Activated T-cell treated with anti-CD3 and anti-CD28 coated beads for 24 hours (primary cell): ENCODE measurements around the gene SMYD1.
"Not testable (repeated sequence)": the region's sequence is repeated elsewhere in the genome, so short reads cannot be mapped to it uniquely, and the experiment has no call there.

Experiments used
- DNase-seq: peaks from one replicate; pipeline ENCODE4 v3.0.0-alpha.2; 2020; ENCODE audit warnings: low read depth

SMYD1 gene

GRCh38 chr2:88067598-88067997 is at the start of gene SMYD1:
Gene SMYD1 (plus strand): TSS chr2:88067825. CDS start chr2:88067865, 40 bp downstream.
- DNase-seq = no peak

- not testable (repeated sequence) for DNase-seq
Measured at GRCh38 chr2:88018077-88018805, 49.4 kb upstream of the SMYD1 start.

DNA sequence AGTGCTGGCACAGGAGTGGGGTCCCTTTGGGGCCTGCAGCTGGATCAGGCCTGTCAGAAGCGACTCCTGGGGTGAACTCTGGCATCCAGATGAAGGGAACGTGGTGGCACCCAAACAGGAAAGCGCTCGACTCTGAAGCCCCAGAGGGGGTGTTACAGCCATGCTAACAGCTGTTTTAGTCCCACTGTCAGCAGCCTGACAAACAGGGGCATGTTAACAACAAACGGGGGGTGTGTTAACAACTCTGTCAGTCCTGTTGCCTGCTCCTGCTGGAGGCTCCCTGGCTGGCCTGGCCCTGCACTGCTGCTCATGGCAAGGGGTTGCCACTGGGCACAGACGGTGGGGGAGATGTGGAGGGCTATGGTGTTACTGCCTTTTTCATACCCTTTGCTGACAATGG is 48.7 kb upstream of the SMYD1 start:
- DNase-seq = no peak

GRCh38 chr2:88019985-88020384 is 47.6 kb upstream of the SMYD1 start:
- no peak for DNase-seq

- no peak for DNase-seq
Measured at GRCh38 chr2:88022669-88022921, 45.0 kb upstream of the SMYD1 start.

GRCh38 chr2:88024509-88024908 is 43.1 kb upstream of the SMYD1 start:
- no peak for DNase-seq

DNA sequence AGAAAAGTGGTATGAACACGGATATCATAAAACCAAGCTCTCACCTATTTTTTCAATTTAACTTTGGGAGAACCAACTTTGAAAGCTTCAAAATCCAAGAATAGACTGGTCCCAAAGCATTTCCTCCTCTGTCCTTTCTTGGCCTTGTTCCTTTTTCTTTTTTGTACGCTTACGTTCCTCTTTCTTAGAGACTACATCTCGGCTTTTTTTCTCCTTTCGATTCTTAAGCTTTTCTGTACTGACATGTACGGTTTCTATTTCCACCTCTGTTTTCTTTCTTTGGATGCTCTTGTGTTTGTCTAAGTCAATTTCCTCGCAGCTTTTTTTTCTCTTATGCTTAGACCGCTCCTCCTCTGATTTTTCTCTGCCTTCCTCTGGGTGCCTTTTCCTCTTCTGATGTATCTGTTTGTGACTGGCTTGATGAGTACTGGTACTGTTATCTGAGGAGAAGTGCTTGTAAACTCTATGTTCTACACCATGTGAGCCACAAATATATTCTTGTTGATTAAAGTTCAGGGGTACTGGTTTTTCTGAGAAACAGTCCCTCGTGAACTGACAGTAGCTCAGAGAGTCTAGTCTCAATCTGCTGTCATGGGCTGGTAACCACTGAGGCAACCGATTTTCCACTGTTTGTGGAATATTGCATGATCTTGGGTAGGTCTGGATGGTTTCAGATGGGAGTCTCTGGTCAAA is 39.8 kb upstream of the SMYD1 start:
- no peak for DNase-seq

- DNase-seq = no peak
Measured at GRCh38 chr2:88028931-88029330, 38.7 kb upstream of the SMYD1 start.

GRCh38 chr2:88032070-88032702 is 35.4 kb upstream of the SMYD1 start:
- no peak for DNase-seq

- DNase-seq = no peak
Measured at GRCh38 chr2:88036182-88036581, 31.4 kb upstream of the SMYD1 start.

- DNase-seq = no peak
Measured at GRCh38 chr2:88036606-88037005, 31.0 kb upstream of the SMYD1 start.

GRCh38 chr2:88038263-88039105 is 29.1 kb upstream of the SMYD1 start:
- DNase-seq = no peak

- DNase-seq = no peak
Measured at GRCh38 chr2:88042476-88042875, 25.1 kb upstream of the SMYD1 start.

DNA sequence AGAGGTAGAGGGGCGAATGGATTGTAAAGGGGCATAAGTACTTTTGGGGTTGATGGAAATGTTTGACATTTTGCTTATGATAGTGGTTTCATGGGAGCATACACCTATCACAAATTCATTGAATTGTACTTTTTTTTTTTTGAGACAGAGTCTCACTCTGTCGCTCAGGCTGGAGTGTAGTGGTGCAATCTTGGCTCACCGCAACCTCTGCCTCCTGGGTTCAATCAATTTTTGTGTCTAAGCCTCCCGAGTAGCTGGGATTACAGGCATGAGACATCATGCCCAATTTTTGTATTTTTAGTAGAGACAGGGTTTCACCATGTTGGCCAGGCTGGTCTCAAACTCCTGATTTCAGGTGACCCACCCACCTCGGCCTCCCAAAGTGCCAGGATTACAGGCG is 22.1 kb upstream of the SMYD1 start:
- DNase-seq = not testable (repeated sequence)

GRCh38 chr2:88048541-88048940 is 19.1 kb upstream of the SMYD1 start:
- no peak for DNase-seq

GRCh38 chr2:88049622-88050021 is 18.0 kb upstream of the SMYD1 start:
- no peak for DNase-seq

DNA sequence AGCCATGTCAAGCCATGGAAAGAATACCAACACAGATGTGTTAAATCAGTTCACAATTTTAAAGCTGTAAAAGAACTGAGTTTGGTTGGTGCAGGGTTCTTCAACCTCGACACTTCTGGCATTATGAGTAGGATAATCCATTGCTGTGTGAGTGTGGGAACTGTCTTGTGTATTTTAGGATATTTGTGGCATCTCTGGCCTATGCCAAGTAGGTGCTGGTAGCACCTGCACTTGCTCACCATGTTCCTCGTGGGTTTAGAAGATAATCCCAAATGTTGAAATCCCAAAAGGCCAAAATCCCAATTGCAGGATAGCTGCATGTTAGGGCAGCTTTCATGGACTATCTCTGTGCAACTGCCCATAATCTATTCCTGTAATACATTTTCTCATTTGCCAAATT is 15.8 kb upstream of the SMYD1 start:
- DNase-seq = no peak

- no peak for DNase-seq
Measured at GRCh38 chr2:88053296-88053695, 14.3 kb upstream of the SMYD1 start.

- DNase-seq = no peak
Measured at GRCh38 chr2:88053934-88054781, 13.5 kb upstream of the SMYD1 start.

DNA sequence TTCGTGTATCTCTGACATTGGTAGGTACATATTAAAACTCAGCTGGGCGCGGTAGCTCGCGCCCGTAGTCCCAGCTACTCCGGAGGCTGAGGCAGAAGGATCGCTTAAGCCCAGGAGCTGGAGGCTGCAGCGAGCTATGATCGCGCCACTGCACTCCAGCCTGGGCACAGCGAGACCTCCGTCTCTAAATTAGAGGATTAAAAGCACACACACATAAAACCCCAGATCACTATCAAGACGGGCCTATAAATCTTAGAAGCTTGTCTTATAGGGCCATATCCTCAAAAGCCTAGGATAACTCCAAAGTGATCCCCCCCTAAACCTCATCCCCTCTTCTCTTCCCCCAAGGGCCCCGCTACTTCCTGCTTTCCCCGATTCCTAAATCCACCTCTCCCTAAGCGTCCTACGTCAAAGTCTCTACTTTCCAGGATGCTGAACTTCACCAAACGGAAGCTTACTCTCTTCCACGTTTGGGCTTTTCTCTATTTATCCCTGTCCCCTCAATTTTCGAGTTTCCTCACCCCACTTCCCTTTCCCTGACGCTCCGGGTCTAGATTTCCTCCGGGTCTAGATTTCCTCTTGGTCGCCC is 12.7 kb upstream of the SMYD1 start:
- no peak for DNase-seq
